WTC11 (cell line): ENCODE results near the gene CHD3. TPM values are rescaled to one million over a fixed set of nuclear protein-coding genes. Genes with fewer than 3 reads are reported as not detected.

ENCODE experiments used
- ATAC-seq: fragments of 200-7000 bp; cut with Tn5 transposase; 2 replicates; pipeline ENCODE4 v1.10.0; 2021; ENCODE audit warnings: mild to moderate bottlenecking, moderate library complexity
- CTCF ChIA-PET: fragments of 300-600 bp; sonication (Branson Sonifier 250); formaldehyde crosslinking; loops from one replicate; lab custom pipeline; 2021; ENCODE audit warnings: antibody characterized with exemption; lab: Charles Lee
- POLR2A ChIA-PET: fragments of 350-600 bp; sonication (Branson Sonifier 250); formaldehyde crosslinking; loops from one replicate; lab custom pipeline; 2021; ENCODE audit warnings: antibody characterized with exemption; lab: Charles Lee
- DNase-seq: peaks from one replicate; pipeline ENCODE4 v3.0.0; 2021; ENCODE audit warnings: low spot score
- H3K27ac Mint-ChIP-seq: 2 replicates; pipeline ENCODE4 v1.8.0; 2021; ENCODE audit warnings: mixed read lengths
- H3K27me3 Mint-ChIP-seq: 2 replicates; pipeline ENCODE4 v1.8.0; 2021; ENCODE audit warnings: low read depth, mild to moderate bottlenecking, moderate library complexity, mixed read lengths
- H3K36me3 Mint-ChIP-seq: 2 replicates; pipeline ENCODE4 v1.8.0; 2021; ENCODE audit warnings: mixed read lengths
- H3K4me1 Mint-ChIP-seq: 2 replicates; pipeline ENCODE4 v1.8.0; 2022; ENCODE audit warnings: mixed read lengths
- H3K4me3 Mint-ChIP-seq: 2 replicates; pipeline ENCODE4 v1.8.0; 2021; ENCODE audit warnings: mild to moderate bottlenecking, moderate library complexity, mixed read lengths
- H3K9me3 Mint-ChIP-seq: 2 replicates; pipeline ENCODE4 v1.8.0; 2021; ENCODE audit warnings: mixed read lengths
- AFF4 ChIP-seq: sonication (generic); formaldehyde crosslinking; IDR thresholded peaks from 2 replicates; pipeline ENCODE4 v1.8.1; 2023; ENCODE audit warnings: mild to moderate bottlenecking, missing genetic modification reagents, borderline replicate concordance
- ELF4 ChIP-seq: sonication (generic); formaldehyde crosslinking; IDR thresholded peaks from 2 replicates; pipeline ENCODE4 v1.8.1; 2022; ENCODE audit warnings: low read depth, mild to moderate bottlenecking, moderate library complexity, missing genetic modification reagents
- FOXK1 ChIP-seq: sonication (generic); formaldehyde crosslinking; IDR thresholded peaks from 2 replicates; pipeline ENCODE4 v1.8.0; 2022; ENCODE audit warnings: mild to moderate bottlenecking, moderate library complexity, missing genetic modification reagents
- FOXP4 ChIP-seq: sonication (generic); formaldehyde crosslinking; IDR thresholded peaks from 2 replicates; pipeline ENCODE4 v1.8.0; 2022; ENCODE audit warnings: mild to moderate bottlenecking, missing genetic modification reagents
- GABPB1 ChIP-seq: sonication (generic); formaldehyde crosslinking; IDR thresholded peaks from 2 replicates; pipeline ENCODE4 v1.8.1; 2023; ENCODE audit warnings: mild to moderate bottlenecking, missing genetic modification reagents
- HMGA2 ChIP-seq: fragments of 250-450 bp; sonication (Bioruptor Pico); IDR thresholded peaks from 2 replicates; pipeline ENCODE4 v1.4.0; 2021; ENCODE audit warnings: mild to moderate bottlenecking, moderate library complexity
- KAT7 ChIP-seq: sonication (generic); formaldehyde crosslinking; IDR thresholded peaks from 2 replicates; pipeline ENCODE4 v1.8.1; 2023; ENCODE audit warnings: missing genetic modification reagents, mild to moderate bottlenecking, borderline replicate concordance
- NFATC4 ChIP-seq: fragments of 250-450 bp; sonication (Bioruptor Pico); IDR thresholded peaks from 2 replicates; pipeline ENCODE4 v1.9.0; 2021; ENCODE audit warnings: mild to moderate bottlenecking
- NR2C2 ChIP-seq: sonication (generic); formaldehyde crosslinking; IDR thresholded peaks from 2 replicates; pipeline ENCODE4 v1.8.0; 2022; ENCODE audit warnings: mild to moderate bottlenecking, missing genetic modification reagents
- NR3C1 ChIP-seq: sonication (generic); formaldehyde crosslinking; conservative IDR thresholded peaks from 2 replicates; pipeline ENCODE4 v1.8.1; 2023; ENCODE audit warnings: low read depth, mild to moderate bottlenecking, missing genetic modification reagents
- PREB ChIP-seq: sonication (generic); formaldehyde crosslinking; IDR thresholded peaks from 2 replicates; pipeline ENCODE4 v1.8.1; 2022; ENCODE audit warnings: mild to moderate bottlenecking, missing genetic modification reagents, moderate library complexity, borderline replicate concordance
- TCF7 ChIP-seq: sonication (generic); formaldehyde crosslinking; IDR thresholded peaks from 2 replicates; pipeline ENCODE4 v1.8.0; 2022; ENCODE audit warnings: mild to moderate bottlenecking, low read depth, missing genetic modification reagents, moderate library complexity
- TP53 ChIP-seq: sonication (generic); formaldehyde crosslinking; IDR thresholded peaks from 2 replicates; pipeline ENCODE4 v1.8.1; 2023; ENCODE audit warnings: mild to moderate bottlenecking, missing genetic modification reagents
- ZBTB21 ChIP-seq: sonication (generic); formaldehyde crosslinking; IDR thresholded peaks from 2 replicates; pipeline ENCODE4 v1.8.1; 2023; ENCODE audit warnings: mild to moderate bottlenecking, missing genetic modification reagents, borderline replicate concordance
- ZMAT4 ChIP-seq: fragments of 250-450 bp; sonication (Bioruptor Pico); IDR thresholded peaks from 2 replicates; pipeline ENCODE4 v1.9.0; 2021; ENCODE audit warnings: mild to moderate bottlenecking
- ZNF219 ChIP-seq: sonication (generic); formaldehyde crosslinking; IDR thresholded peaks from 2 replicates; pipeline ENCODE4 v1.8.0; 2023; ENCODE audit warnings: missing genetic modification reagents, mild to moderate bottlenecking, borderline replicate concordance
- ZNF263 ChIP-seq: sonication (generic); formaldehyde crosslinking; IDR thresholded peaks from 2 replicates; pipeline ENCODE4 v1.8.1; 2022; ENCODE audit warnings: low read depth, mild to moderate bottlenecking, moderate library complexity, missing genetic modification reagents
- ZNF317 ChIP-seq: sonication (generic); formaldehyde crosslinking; IDR thresholded peaks from 2 replicates; pipeline ENCODE4 v1.8.1; 2023; ENCODE audit warnings: low read depth, mild to moderate bottlenecking, moderate library complexity, missing genetic modification reagents, borderline replicate concordance
- ZNF425 ChIP-seq: fragments of 250-450 bp; sonication (Bioruptor Pico); conservative IDR thresholded peaks from 2 replicates; pipeline ENCODE4 v1.9.0; 2021; ENCODE audit warnings: mild to moderate bottlenecking
- ZNF671 ChIP-seq: fragments of 250-450 bp; sonication (Bioruptor Pico); IDR thresholded peaks from 2 replicates; pipeline ENCODE4 v1.8.0; 2021; ENCODE audit warnings: mild to moderate bottlenecking
- total RNA-seq: library from RNA; stranded (reverse); gene quantifications from 3 replicates; pipeline ENCODE4 v1.2.3, GENCODE V29; 2021

CHD3 gene
- total RNA-seq, 1 experiment from 2014 or later: 39.5 TPM

GRCh38 chr17:7945651-7946050 is 57.1 kb downstream of the CHD3 start:
- no peak for DNase-seq
- ChIA-PET CTCF (interaction anchor here (1.7 to 2.4 kb wide), 2 partner anchors 44 to 112 kb away, joined by 7 read pairs; no protein-coding TSS in a partner anchor), POLR2A (no interaction called here)
- no peaks in the 10 kb centered on the region for H3K4me1 Mint-ChIP-seq
- H3K4me3 Mint-ChIP-seq: no peak overlapping the region
- TF ChIP-seq ZBTB21 (CRISPR knock-in tag): no peak
- TF ChIP-seq ELF4 (CRISPR knock-in tag): no peak
- no peak for TF ChIP-seq NR2C2
- no peak for TF ChIP-seq ZNF317
- TF ChIP-seq ZMAT4 (CRISPR knock-in tag): no peak
- TF ChIP-seq NFATC4 (CRISPR knock-in tag): no peak
- no peak overlapping the region for H3K27ac Mint-ChIP-seq
- H3K36me3 Mint-ChIP-seq: peaks cover 71% of the 10 kb centered on the region
- ATAC-seq: no peak
- no peaks in the 10 kb centered on the region for H3K9me3 Mint-ChIP-seq
- no peaks in the 10 kb centered on the region for H3K27me3 Mint-ChIP-seq

- POLR2A ChIA-PET: no interaction called here
- Mint-ChIP-seq H3K4me3 (no peak overlapping the region), H3K27ac (no peak overlapping the region), H3K36me3 (peaks cover 66% of the 10 kb centered on the region), H3K9me3 (no peaks in the 10 kb centered on the region), H3K27me3 (no peaks in the 10 kb centered on the region), H3K4me1 (no peaks in the 10 kb centered on the region)
- DNase-seq: no peak
- no peak for TF ChIP-seq ZNF425
- no peak for TF ChIP-seq FOXK1 (CRISPR knock-in tag)
- no peak for TF ChIP-seq AFF4
- no peak for TF ChIP-seq HMGA2 (CRISPR knock-in tag)
- CTCF ChIA-PET: interaction anchor here (1.7 kb wide), 1 partner anchor 44 kb away, joined by 7 read pairs; no protein-coding TSS in a partner anchor
- ATAC-seq: no peak
Observed at GRCh38 chr17:7946441-7946840, 57.9 kb downstream of the CHD3 start.

GRCh38 chr17:7947651-7948050 is 59.1 kb downstream of the CHD3 start:
- H3K36me3 Mint-ChIP-seq: peaks cover 63% of the 10 kb centered on the region
- ChIA-PET POLR2A (interaction anchor here (0.7 kb wide), 1 partner anchor 16 kb away, joined by 3 read pairs; the partner anchor contains the start of genes CNTROB and TRAPPC1), CTCF (interaction anchor here (0.7 to 0.9 kb wide), 2 partner anchors 43 to 68 kb away, joined by 3 read pairs; no protein-coding TSS in a partner anchor)
- TF ChIP-seq ZNF219 (CRISPR knock-in tag): no peak
- TF ChIP-seq KAT7: no peak
- no peak for TF ChIP-seq NR3C1 (CRISPR knock-in tag)
- no peak for TF ChIP-seq FOXP4 (CRISPR knock-in tag)
- no peak for TF ChIP-seq ZNF671 (CRISPR knock-in tag)
- TF ChIP-seq TCF7 (CRISPR knock-in tag): no peak
- TF ChIP-seq TP53: no peak
- no peak for TF ChIP-seq GABPB1 (CRISPR knock-in tag)
- TF ChIP-seq ZNF263 (CRISPR knock-in tag): no peak
- no peak for TF ChIP-seq PREB (CRISPR knock-in tag)

More at GRCh38 chr17:7947651-7948050, 59.1 kb downstream of the CHD3 start:
- no peak for DNase-seq
- Mint-ChIP-seq H3K27me3 (no peaks in the 10 kb centered on the region), H3K9me3 (no peaks in the 10 kb centered on the region), H3K27ac (no peak overlapping the region), H3K4me1 (no peaks in the 10 kb centered on the region), H3K4me3 (no peak overlapping the region)
- ATAC-seq: no peak
